Heart left ventricle (tissue), 13 donors: ENCODE measurements around the gene ALKBH6.

ENCODE experiments used
- POLR2A ChIP-seq, 2 donors: fragments of 450-650 bp; IDR thresholded peaks; one replicate each; pipeline ENCODE4 v1.6.1; 2017; ENCODE audit warnings: antibody characterized with exemption in 2 of 2, mild to moderate bottlenecking in 2 of 2, moderate library complexity in 2 of 2
- TF ChIP-seq, protein P1 (sequence below), 12 donors: fragments of 200-600 bp; sonication (generic) in 4 of 12; IDR thresholded peaks; one replicate each; pipeline versions ENCODE4 v1.5.0 to v1.8.0; 2018 to 2022; ENCODE audit warnings: antibody characterized with exemption in 12 of 12, mild to moderate bottlenecking in 5 of 12
- donor health status: ischemic (EF 13 %, LVEDD 7.1; RV severe dilation, severe dysfunction).
- donor health status: DM: no; HTN: yes; CAD: no.
- donor health status: DM: no; HTN: no; CAD: no.
- donor health status: ischemic (EF 25% LVEDD 6.9; RV normal size, moderate dysfunction).
- donor health status: ischemic (EF 25% LVEDD 5.7; RV mildly dilated, moderate dysfunction).
- donor health status: ischemic (EF 35%, LVEDD 5.7; RV mildly dilated, moderate dysfunction).
- donor health status: nonischemic (EF 11% LVEDD 7.7; RV severe dilation, severe dysfunction).
- donor health status: DM: yes; HTN: yes; CAD: no.
- donor health status: PGD.
- donor health status: ischemic (EF 29% LVEDD 5.4; RV normal size, mild dysfunction).
- donor health status: nonischemic (EF 23%, LVEDD 6.1; RV moderate dilation, normal function).

DNA sequence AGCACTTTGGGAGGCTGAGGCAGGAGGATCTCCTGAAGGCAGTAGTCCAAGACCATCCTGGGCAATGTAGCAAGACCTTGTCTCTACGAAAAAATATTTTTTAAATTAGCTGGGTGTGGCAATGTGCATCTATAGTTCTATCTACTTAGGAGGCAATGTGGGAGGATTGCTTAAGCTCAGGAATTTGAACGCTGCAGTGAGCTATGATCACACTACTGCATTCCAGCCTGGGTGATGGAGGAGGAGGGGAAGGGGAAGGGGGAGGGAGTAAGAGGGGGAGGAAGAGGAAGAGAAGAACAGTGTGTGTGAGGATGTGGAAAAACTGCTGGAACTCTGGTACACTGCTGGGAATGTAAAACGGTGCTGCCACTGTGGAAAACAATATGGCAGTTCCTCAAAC lies 27.8 kb upstream of the ALKBH6 start:
- no peak for TF ChIP-seq POLR2A (IDR thresholded peaks at IDR 0.05)
- TF ChIP-seq, protein P1, sequence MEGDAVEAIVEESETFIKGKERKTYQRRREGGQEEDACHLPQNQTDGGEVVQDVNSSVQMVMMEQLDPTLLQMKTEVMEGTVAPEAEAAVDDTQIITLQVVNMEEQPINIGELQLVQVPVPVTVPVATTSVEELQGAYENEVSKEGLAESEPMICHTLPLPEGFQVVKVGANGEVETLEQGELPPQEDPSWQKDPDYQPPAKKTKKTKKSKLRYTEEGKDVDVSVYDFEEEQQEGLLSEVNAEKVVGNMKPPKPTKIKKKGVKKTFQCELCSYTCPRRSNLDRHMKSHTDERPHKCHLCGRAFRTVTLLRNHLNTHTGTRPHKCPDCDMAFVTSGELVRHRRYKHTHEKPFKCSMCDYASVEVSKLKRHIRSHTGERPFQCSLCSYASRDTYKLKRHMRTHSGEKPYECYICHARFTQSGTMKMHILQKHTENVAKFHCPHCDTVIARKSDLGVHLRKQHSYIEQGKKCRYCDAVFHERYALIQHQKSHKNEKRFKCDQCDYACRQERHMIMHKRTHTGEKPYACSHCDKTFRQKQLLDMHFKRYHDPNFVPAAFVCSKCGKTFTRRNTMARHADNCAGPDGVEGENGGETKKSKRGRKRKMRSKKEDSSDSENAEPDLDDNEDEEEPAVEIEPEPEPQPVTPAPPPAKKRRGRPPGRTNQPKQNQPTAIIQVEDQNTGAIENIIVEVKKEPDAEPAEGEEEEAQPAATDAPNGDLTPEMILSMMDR (IDR thresholded peaks at IDR 0.05) = no peak
